ENCODE data around the gene ALCAM.

The ALCAM gene

GRCh38 chr3:105373383-105373782 lies 6.7 kb downstream of the ALCAM start:
- Histone ChIP-seq H3K9ac (no peak overlapping the region), H3K79me2 (ENCODE audit: insufficient read depth, low read depth) (no peaks in the 10 kb centered on the region), H3K27me3 (ENCODE audit: insufficient read depth, low read depth) (peaks cover 5% of the 10 kb centered on the region; the same call in 1 of the 2 replicates), H3K27ac (no peak overlapping the region), H3K4me3 (IDR thresholded peaks at IDR 0.05; ENCODE audit: insufficient read depth, low read depth, low read length) (no peak overlapping the region), H2AFZ (ENCODE audit: low read depth) (no peak overlapping the region), H4K20me1 (ENCODE audit: insufficient read depth) (no peaks in the 10 kb centered on the region), H3K36me3 (ENCODE audit: insufficient read depth) (no peaks in the 10 kb centered on the region), H3K4me2 (no peak overlapping the region), H3K4me1 (ENCODE audit: low read depth, poor library complexity, severe bottlenecking) (peaks cover 12% of the 10 kb centered on the region)
- no peak for TF ChIP-seq CTCF (conservative IDR thresholded peaks at IDR 0.05; ENCODE audit: low read depth, low read length)

- H3K36me3 ChIP-seq (ENCODE audit: insufficient read depth): no peaks in the 10 kb centered on the region
- peaks cover 3% of the 10 kb centered on the region for H3K4me1 ChIP-seq (ENCODE audit: low read depth, poor library complexity, severe bottlenecking)
- TF ChIP-seq CTCF (conservative IDR thresholded peaks at IDR 0.05; ENCODE audit: low read depth, low read length): no peak
- H3K9ac ChIP-seq: no peak overlapping the region
- H2AFZ ChIP-seq (ENCODE audit: low read depth): no peak overlapping the region
- no peak overlapping the region for H3K4me3 ChIP-seq (IDR thresholded peaks at IDR 0.05; ENCODE audit: insufficient read depth, low read depth, low read length)
- no peaks in the 10 kb centered on the region for H4K20me1 ChIP-seq (ENCODE audit: insufficient read depth)
- no peaks in the 10 kb centered on the region for H3K27me3 ChIP-seq (ENCODE audit: insufficient read depth, low read depth)
- no peak overlapping the region for H3K4me2 ChIP-seq
- H3K79me2 ChIP-seq (ENCODE audit: insufficient read depth, low read depth): no peaks in the 10 kb centered on the region
- no peak overlapping the region for H3K27ac ChIP-seq
Observed at GRCh38 chr3:105375750-105376511, 9.2 kb downstream of the ALCAM start.

GRCh38 chr3:105377716-105378115 lies 11.0 kb downstream of the ALCAM start:
- Histone ChIP-seq H3K36me3 (ENCODE audit: insufficient read depth) (no peaks in the 10 kb centered on the region), H3K4me3 (IDR thresholded peaks at IDR 0.05; ENCODE audit: insufficient read depth, low read depth, low read length) (no peak overlapping the region), H3K27ac (no peak overlapping the region), H3K9ac (no peak overlapping the region), H4K20me1 (ENCODE audit: insufficient read depth) (no peaks in the 10 kb centered on the region), H3K79me2 (ENCODE audit: insufficient read depth, low read depth) (no peaks in the 10 kb centered on the region), H3K4me1 (ENCODE audit: low read depth, poor library complexity, severe bottlenecking) (peaks cover 3% of the 10 kb centered on the region), H3K4me2 (no peak overlapping the region), H2AFZ (ENCODE audit: low read depth) (no peak overlapping the region), H3K27me3 (ENCODE audit: insufficient read depth, low read depth) (no peaks in the 10 kb centered on the region)
- no peak for TF ChIP-seq CTCF (conservative IDR thresholded peaks at IDR 0.05; ENCODE audit: low read depth, low read length)

- H2AFZ ChIP-seq (ENCODE audit: low read depth): no peak overlapping the region
- H3K36me3 ChIP-seq (ENCODE audit: insufficient read depth): no peaks in the 10 kb centered on the region
- H4K20me1 ChIP-seq (ENCODE audit: insufficient read depth): no peaks in the 10 kb centered on the region
- no peak overlapping the region for H3K4me2 ChIP-seq
- H3K27me3 ChIP-seq (ENCODE audit: insufficient read depth, low read depth): no peaks in the 10 kb centered on the region
- H3K27ac ChIP-seq: no peak overlapping the region
- H3K4me1 ChIP-seq (ENCODE audit: low read depth, poor library complexity, severe bottlenecking): no peaks in the 10 kb centered on the region
- no peaks in the 10 kb centered on the region for H3K79me2 ChIP-seq (ENCODE audit: insufficient read depth, low read depth)
- no peak for TF ChIP-seq CTCF (conservative IDR thresholded peaks at IDR 0.05; ENCODE audit: low read depth, low read length)
- no peak overlapping the region for H3K4me3 ChIP-seq (IDR thresholded peaks at IDR 0.05; ENCODE audit: insufficient read depth, low read depth, low read length)
- H3K9ac ChIP-seq: no peak overlapping the region
Observed at GRCh38 chr3:105385179-105385578, 18.5 kb downstream of the ALCAM start.

All from KMS-11 (cell line).